ENCODE measurements around the gene SYN1.

DNA sequence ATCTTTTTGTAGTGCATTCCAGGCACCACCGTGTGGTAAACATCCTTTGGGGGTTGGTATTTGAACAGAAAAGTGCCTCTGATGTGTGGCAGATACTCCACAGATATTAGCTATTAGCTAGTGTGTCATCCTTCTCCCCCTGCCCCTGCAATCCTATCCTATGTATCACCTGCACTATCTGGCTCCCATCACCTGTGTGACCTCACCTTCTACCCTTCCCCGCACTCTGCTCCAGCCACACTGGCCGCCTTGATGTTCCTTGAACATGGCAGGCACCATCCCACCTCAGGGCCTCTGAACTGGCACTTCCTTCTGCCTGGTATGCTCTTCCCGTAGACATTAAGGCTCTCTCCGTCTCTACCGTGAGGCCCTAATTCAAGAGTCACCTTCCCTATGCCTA is 27.0 kb upstream of the SYN1 start:
- no peak for TF ChIP-seq POLR2A (IDR thresholded peaks at IDR 0.05)
- TF ChIP-seq, protein P1, sequence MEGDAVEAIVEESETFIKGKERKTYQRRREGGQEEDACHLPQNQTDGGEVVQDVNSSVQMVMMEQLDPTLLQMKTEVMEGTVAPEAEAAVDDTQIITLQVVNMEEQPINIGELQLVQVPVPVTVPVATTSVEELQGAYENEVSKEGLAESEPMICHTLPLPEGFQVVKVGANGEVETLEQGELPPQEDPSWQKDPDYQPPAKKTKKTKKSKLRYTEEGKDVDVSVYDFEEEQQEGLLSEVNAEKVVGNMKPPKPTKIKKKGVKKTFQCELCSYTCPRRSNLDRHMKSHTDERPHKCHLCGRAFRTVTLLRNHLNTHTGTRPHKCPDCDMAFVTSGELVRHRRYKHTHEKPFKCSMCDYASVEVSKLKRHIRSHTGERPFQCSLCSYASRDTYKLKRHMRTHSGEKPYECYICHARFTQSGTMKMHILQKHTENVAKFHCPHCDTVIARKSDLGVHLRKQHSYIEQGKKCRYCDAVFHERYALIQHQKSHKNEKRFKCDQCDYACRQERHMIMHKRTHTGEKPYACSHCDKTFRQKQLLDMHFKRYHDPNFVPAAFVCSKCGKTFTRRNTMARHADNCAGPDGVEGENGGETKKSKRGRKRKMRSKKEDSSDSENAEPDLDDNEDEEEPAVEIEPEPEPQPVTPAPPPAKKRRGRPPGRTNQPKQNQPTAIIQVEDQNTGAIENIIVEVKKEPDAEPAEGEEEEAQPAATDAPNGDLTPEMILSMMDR (IDR thresholded peaks at IDR 0.05): no peak
